Hepatocyte (in vitro differentiated cells): ENCODE results near the gene AGRN. TPM values are rescaled to one million over a fixed set of nuclear protein-coding genes. Genes with fewer than 3 reads are reported as not detected.

Experiments
- DNase-seq: peaks from one replicate; pipeline ENCODE4 v3.0.0-alpha.2; 2016; ENCODE audit warnings: low spot score
- H2AFZ ChIP-seq: fragments of 200-600 bp; sonication (generic); 2 replicates; pipeline ENCODE4 v1.6.0; 2016; ENCODE audit warnings: antibody characterized with exemption, mild to moderate bottlenecking
- H3K27ac ChIP-seq: fragments of 200-600 bp; sonication (generic); 2 replicates; pipeline ENCODE4 v1.5.1; 2016; ENCODE audit warnings: mild to moderate bottlenecking
- H3K27me3 ChIP-seq: fragments of 200-600 bp; sonication (generic); 2 replicates; pipeline ENCODE4 v1.6.1; 2016
- H3K36me3 ChIP-seq: fragments of 200-600 bp; sonication (generic); replicated peaks from 2 replicates; pipeline ENCODE4 v1.5.1; 2016; ENCODE audit warnings: low read depth; ENCODE audit not compliant: insufficient read depth
- H3K4me1 ChIP-seq: fragments of 200-600 bp; sonication (generic); 2 replicates; pipeline ENCODE4 v1.5.1; 2016; ENCODE audit warnings: mild to moderate bottlenecking, moderate library complexity; ENCODE audit not compliant: insufficient read depth
- H3K4me2 ChIP-seq: fragments of 200-600 bp; sonication (generic); 2 replicates; pipeline ENCODE4 v1.6.0; 2016
- H3K4me3 ChIP-seq: fragments of 200-600 bp; sonication (generic); 2 replicates; pipeline ENCODE4 v1.5.1; 2016; ENCODE audit warnings: mild to moderate bottlenecking
- H3K79me2 ChIP-seq: fragments of 200-600 bp; sonication (generic); 2 replicates; pipeline ENCODE4 v1.6.0; 2017; ENCODE audit warnings: mild to moderate bottlenecking
- H3K9me2 ChIP-seq: fragments of 200-600 bp; sonication (generic); replicated peaks from 2 replicates; pipeline ENCODE4 v1.6.0; 2017; ENCODE audit warnings: mild to moderate bottlenecking; ENCODE audit not compliant: insufficient read depth
- H3K9me3 ChIP-seq: fragments of 200-600 bp; sonication (generic); 2 replicates; pipeline ENCODE4 v1.5.1; 2016; ENCODE audit warnings: low read depth, mild to moderate bottlenecking
- H4K20me1 ChIP-seq: fragments of 200-600 bp; sonication (generic); 2 replicates; pipeline ENCODE4 v1.6.0; 2016; ENCODE audit warnings: mild to moderate bottlenecking; ENCODE audit not compliant: insufficient read depth, poor library complexity, severe bottlenecking
- EZH2 ChIP-seq: fragments of 200-600 bp; sonication (generic); IDR thresholded peaks from 2 replicates; pipeline ENCODE4 v1.6.1; 2016; ENCODE audit warnings: antibody characterized with exemption, mild to moderate bottlenecking, borderline replicate concordance
- EZH2phosphoT487 ChIP-seq: fragments of 200-600 bp; sonication (generic); IDR thresholded peaks from one replicate; pipeline ENCODE4 v1.6.1; 2018; ENCODE audit warnings: antibody characterized with exemption, mild to moderate bottlenecking, low read depth, moderate library complexity; ENCODE audit not compliant: unreplicated experiment, severe bottlenecking
- WGBS: methylation state at CpG from one replicate; pipeline ENCODE4 v1.1.6; 2016; ENCODE audit warnings: low lambda C conversion rate; ENCODE audit errors: missing lambda C conversion rate; 5-methylcytosine and 5-hydroxymethylcytosine counted together
- polyA plus RNA-seq: library from polyadenylated mRNA; unstranded; fragments of >200 nt; fragmentation: Nextera tagmentation; extraction: Ambion mirVana; gene quantifications from 2 replicates; pipeline ENCODE4 v1.2.1, GENCODE V29; 2016
- total RNA-seq: library from RNA; depleted of rRNA; stranded (reverse); fragments of >200 nt; gene quantifications from 2 replicates; pipeline ENCODE4 v1.2.3, GENCODE V29; 2014
- TF ChIP-seq, protein P1 (sequence below): fragments of 200-600 bp; sonication (generic); IDR thresholded peaks from 2 replicates; pipeline ENCODE4 v1.5.1; 2016; ENCODE audit warnings: antibody characterized with exemption, mild to moderate bottlenecking; ENCODE audit not compliant: poor library complexity

AGRN gene
- total and polyA plus RNA-seq, 2 experiments from 2014 or later: 53.3 to 81.8 TPM

DNA sequence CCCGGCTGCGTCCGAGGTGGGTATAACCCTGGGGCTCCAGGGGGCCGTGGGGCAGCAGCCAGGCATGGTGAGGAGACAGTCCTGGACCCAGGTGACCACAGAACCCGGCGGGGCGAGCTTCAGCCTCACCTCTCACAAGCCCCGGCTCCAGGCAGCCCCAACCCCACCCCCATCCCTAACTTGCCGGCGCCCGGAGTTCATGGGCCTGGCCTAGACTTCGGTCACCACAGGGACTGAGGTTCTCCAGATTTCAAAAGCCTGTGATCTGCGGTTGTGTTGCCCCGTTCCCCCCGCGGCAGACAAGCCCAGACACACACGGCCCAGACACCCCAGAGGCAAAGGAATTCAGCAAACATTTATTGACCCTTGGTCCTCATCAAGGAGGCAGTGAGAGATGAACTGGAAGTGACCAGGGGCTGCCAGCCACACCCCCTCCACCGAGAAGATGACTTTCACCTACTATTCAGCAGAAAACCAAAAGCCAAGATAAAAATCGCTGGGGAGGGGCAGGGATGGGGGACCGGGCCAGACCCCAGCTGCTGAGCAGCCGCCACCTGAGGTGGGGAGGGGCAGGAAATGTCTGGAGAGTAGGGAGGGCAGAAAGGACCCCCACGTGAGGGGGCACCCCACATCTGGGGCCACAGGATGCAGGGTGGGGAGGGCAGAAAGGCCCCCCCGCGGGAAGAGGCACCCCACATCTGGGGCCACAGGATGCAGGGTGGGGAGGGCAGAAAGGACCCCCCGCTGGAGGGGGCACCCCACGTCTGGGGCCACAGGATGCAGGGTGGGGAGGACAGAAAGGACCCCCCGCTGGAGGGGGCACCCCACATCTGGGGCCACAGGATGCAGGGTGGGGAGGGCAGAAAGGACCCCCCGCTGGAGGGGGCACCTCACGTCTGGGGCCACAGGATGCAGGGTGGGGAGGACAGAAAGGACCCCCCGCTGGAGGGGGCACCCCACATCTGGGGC is 24.0 kb upstream of the AGRN start:
- Histone ChIP-seq H3K4me2 (peak overlapping the region; percentile 35), H3K27ac (no peak overlapping the region), H3K4me1 (peaks cover 4% of the 10 kb centered on the region), H2AFZ (no peak overlapping the region), H3K9me2 (no peaks in the 10 kb centered on the region), H3K79me2 (peaks cover under 1% of the 10 kb centered on the region), H3K27me3 (peaks cover 16% of the 10 kb centered on the region), H3K36me3 (no peaks in the 10 kb centered on the region), H4K20me1 (no peaks in the 10 kb centered on the region), H3K4me3 (no peak overlapping the region), H3K9me3 (no peaks in the 10 kb centered on the region)
- no peak for TF ChIP-seq EZH2phosphoT487
- TF ChIP-seq, protein P1, sequence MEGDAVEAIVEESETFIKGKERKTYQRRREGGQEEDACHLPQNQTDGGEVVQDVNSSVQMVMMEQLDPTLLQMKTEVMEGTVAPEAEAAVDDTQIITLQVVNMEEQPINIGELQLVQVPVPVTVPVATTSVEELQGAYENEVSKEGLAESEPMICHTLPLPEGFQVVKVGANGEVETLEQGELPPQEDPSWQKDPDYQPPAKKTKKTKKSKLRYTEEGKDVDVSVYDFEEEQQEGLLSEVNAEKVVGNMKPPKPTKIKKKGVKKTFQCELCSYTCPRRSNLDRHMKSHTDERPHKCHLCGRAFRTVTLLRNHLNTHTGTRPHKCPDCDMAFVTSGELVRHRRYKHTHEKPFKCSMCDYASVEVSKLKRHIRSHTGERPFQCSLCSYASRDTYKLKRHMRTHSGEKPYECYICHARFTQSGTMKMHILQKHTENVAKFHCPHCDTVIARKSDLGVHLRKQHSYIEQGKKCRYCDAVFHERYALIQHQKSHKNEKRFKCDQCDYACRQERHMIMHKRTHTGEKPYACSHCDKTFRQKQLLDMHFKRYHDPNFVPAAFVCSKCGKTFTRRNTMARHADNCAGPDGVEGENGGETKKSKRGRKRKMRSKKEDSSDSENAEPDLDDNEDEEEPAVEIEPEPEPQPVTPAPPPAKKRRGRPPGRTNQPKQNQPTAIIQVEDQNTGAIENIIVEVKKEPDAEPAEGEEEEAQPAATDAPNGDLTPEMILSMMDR: no peak
- no peak for TF ChIP-seq EZH2
- WGBS: 28% methylated on average over 13 of the region's 30 CpGs
- DNase-seq: peak; percentile 32

- TF ChIP-seq, protein P1: no peak
- TF ChIP-seq EZH2phosphoT487 (no peak), EZH2 (no peak)
- Histone ChIP-seq H4K20me1 (no peaks in the 10 kb centered on the region), H3K9me2 (no peaks in the 10 kb centered on the region), H3K27ac (no peak overlapping the region), H3K27me3 (peaks cover 16% of the 10 kb centered on the region), H3K79me2 (peaks cover 8% of the 10 kb centered on the region), H3K4me3 (no peak overlapping the region), H2AFZ (no peak overlapping the region), H3K4me1 (peaks cover 9% of the 10 kb centered on the region), H3K9me3 (no peaks in the 10 kb centered on the region), H3K36me3 (no peaks in the 10 kb centered on the region), H3K4me2 (no peak overlapping the region)
- DNase-seq: peak; percentile 18
- 69% methylated on average over 15 of the region's 24 CpGs for WGBS
Measured at GRCh38 chr1:996851-997712, 22.8 kb upstream of the AGRN start.

GRCh38 chr1:997713-997992 is 22.3 kb upstream of the AGRN start:
- no peak overlapping the region for H3K4me3 ChIP-seq
- TF ChIP-seq, protein P1: no peak
- no peak for TF ChIP-seq EZH2phosphoT487
- no peak for TF ChIP-seq EZH2
- no peaks in the 10 kb centered on the region for H4K20me1 ChIP-seq
- no peaks in the 10 kb centered on the region for H3K9me3 ChIP-seq
- H3K27ac ChIP-seq: no peak overlapping the region
- H3K9me2 ChIP-seq: no peaks in the 10 kb centered on the region
- peak overlapping the region; percentile 95 for H3K4me2 ChIP-seq
- 83% methylated on average over 3 of the region's 3 CpGs for WGBS
- peaks cover 16% of the 10 kb centered on the region for H3K27me3 ChIP-seq
- DNase-seq: peak; percentile 19
- H3K4me1 ChIP-seq: peaks cover 9% of the 10 kb centered on the region
- H2AFZ ChIP-seq: no peak overlapping the region
- peaks cover 12% of the 10 kb centered on the region for H3K79me2 ChIP-seq
- no peaks in the 10 kb centered on the region for H3K36me3 ChIP-seq
